ENCODE measurements around the gene LRRC43. TPM values are rescaled to one million over a fixed set of nuclear protein-coding genes. Genes with fewer than 3 reads are reported as not detected.
A peak's percentile ranks its signal among the peaks of the same experiment; 100 is the strongest.

The LRRC43 gene, protein sequence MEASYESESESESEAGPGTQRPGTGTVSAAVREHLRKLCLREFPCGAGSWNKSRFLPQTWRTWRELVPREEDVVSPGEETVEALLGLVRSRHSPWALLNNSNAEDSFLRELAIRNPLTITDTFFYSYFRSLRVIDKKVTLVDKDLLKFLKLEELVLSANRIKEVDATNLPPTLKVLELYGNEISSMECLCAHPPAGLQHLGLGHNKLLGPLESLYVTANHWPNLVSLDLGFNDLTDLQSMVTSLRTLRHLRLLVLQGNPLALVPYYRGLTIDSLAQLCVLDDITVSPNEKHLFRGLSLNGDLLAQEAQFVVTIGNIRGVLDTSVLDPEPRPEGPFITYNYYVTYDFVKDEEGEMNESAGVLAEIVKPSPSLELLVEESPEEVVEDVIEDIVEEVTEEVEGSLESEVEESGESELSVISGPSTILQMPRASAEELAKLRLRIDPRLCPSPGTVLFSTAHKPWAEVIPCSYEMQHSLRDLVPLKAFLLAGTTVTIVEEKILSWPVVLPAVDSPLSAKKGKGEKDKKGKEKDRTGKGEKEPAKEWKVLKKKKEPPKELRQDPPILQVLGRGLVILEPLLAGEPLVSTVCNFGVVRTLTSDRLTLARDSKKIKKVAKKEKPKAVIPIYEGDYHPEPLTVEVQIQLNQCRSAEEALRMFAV
- total RNA-seq: under 1 TPM; 0.24 to 0.59 TPM
- long read RNA-seq, partial matches to known transcripts: 0 of 1 reads
- long read RNA-seq, other reads (novel, unspliced or antisense): 1 of 1 reads

DNA sequence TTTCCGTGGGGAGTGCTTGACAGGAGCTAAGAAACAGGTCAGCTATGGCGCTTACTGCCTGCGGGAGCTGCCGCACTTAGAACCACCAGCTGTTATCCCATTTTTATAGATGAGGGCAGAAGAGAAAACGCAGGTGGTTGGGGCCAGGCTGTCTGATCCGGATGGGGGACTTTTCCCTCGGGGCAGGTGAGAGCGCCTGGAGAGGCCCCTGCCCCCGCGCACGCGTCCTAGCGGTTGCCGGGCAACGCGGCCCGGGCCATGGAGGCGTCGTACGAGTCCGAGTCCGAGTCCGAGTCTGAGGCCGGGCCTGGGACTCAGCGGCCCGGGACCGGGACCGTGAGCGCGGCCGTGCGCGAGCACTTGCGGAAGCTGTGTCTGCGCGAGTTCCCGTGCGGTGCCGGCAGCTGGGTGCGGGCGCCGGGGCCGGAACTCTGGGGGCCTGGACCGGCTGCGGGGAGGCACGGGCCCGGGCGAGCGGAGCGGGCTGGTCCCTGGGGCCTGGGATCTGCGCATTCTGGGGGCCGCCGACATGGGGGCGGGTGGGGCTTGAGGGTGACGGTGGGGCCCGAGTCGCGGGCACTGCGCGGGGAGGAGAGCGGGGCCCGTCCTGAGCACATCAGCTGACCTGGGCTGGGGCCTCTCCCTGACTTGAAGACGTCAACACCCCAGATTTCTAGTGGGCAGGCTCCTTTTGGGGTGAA lies at the start of gene LRRC43:
Gene LRRC43 (plus strand): TSS at position 237 of the 701 bp plus-strand sequence. CDS start 22 bp downstream, at position 259.
- intact Hi-C loops (cut with DNase I, micrococcal nuclease): no loop called here
- ATAC-seq (peak; percentile 90), DNase-seq (peak in 1 of 2 donors; percentile 55)

- DNase-seq (no peak), ATAC-seq (no peak)
- intact Hi-C loops (cut with DNase I, micrococcal nuclease): loop anchor here in 1 of 2 donors (10.0 kb wide), 1 partner anchor 61 kb away; no protein-coding TSS in a partner anchor
Observed at GRCh38 chr12:122133192-122133950, 49.6 kb upstream of the LRRC43 start.

DNA sequence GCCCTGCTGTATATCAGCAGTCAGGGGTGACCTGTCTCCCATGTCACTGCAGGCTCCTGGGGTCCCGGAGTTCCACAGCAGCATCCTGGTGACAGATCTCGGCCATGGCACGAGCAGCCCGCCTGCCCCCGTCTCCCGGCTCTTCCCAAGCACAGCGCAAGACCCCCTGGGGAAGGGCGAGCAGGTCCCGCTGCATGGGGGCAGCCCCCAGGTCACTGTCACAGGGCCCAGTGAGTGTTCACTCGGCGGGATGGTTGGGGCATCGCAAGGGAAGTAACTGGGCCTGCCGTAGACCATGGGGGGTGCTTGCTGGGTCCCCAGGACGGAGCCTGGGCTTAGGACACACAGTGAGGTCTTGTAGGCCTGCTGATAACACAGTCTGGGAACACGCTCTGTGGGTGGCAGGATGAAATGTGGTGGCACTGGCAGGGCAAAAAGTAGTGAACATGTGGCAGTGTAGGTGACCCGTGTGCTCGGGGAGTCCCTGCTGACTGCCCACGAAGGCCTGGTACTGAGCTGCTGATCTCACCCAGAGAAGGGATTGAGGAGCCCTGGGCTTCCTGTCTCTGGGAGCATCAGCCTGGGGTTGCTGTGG lies 47.4 kb upstream of the LRRC43 start:
- no peak for ATAC-seq
- intact Hi-C loops (cut with DNase I, micrococcal nuclease): loop anchor here in 1 of 2 donors (10.0 kb wide), 1 partner anchor 59 kb away; no protein-coding TSS in a partner anchor
- DNase-seq: no peak

DNA sequence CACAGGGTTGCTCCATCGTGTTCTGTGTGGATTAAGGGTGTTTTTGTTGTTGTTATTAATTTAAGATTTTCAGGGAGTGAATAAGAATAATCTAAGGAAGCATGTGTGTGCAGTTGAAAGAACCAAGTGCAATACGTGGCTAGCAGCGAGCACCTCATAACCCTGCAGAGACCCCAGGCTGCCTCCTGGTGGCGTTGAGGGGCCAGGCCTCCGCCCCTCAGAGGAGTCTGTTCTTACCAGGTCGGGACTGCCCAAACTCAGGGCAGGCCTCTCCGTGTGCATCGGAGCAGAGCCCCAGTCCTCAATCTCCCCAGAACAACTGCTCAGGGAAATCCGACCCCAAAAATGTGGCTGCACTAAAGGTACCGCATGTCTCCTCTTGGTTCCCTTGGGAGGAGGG lies 45.7 kb upstream of the LRRC43 start:
- DNase-seq (no peak), ATAC-seq (peak; percentile 0)
- intact Hi-C loops (cut with DNase I, micrococcal nuclease): loop anchor here in 1 of 2 donors (10.0 kb wide), 1 partner anchor 58 kb away; no protein-coding TSS in a partner anchor

GRCh38 chr12:122137681-122138080 lies 45.2 kb upstream of the LRRC43 start:
- DNase-seq (peak in 1 of 2 donors; percentile 58), ATAC-seq (peak; percentile 74)
- intact Hi-C loops (cut with DNase I, micrococcal nuclease): loop anchor here in 1 of 2 donors (10.0 kb wide), 1 partner anchor 57 kb away; no protein-coding TSS in a partner anchor

DNA sequence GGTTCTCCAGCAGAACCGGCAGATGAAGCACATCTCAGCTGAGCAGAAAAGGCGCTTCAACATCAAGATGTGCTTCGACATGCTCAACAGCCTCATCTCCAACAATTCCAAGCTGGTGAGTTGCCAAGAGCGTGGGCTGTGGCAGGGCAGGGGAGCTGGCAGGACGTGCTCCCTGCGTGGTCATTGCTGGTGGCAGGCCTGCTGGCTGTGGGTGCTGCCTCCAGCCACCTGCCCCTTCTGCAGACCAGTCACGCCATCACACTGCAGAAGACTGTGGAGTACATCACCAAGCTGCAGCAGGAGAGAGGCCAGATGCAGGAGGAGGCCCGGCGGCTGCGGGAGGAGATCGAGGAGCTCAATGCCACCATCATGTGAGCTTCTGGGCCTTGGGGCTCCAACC lies 44.7 kb upstream of the LRRC43 start:
- intact Hi-C loops (cut with DNase I, micrococcal nuclease): loop anchor here in 1 of 2 donors (10.0 kb wide), 1 partner anchor 57 kb away; no protein-coding TSS in a partner anchor
- DNase-seq (no peak), ATAC-seq (no peak)

GRCh38 chr12:122138616-122139015 lies 44.3 kb upstream of the LRRC43 start:
- intact Hi-C loops (cut with DNase I, micrococcal nuclease): loop anchor here in 1 of 2 donors (10.0 kb wide), 1 partner anchor 56 kb away; no protein-coding TSS in a partner anchor
- no peak for ATAC-seq
- DNase-seq: no peak

DNA sequence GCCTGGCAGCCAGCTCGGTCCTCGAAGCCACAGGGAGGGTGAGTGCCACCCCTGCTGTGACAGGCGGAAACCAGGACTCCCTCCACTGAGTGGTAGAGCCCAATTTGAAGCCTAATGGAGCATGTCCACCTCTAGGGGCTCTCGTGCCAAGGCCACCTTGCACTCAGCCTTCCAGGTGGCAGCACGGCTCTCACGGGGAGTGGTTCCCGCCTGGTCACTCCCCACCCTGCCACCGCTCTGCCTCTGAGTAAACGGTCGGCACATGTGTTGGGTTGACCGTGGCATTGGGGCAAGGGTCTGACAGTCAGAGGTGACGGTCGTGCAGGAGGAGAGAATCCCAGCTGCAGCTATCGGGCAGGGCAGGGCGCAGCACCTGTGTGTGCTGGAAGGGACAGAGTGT lies 43.7 kb upstream of the LRRC43 start:
- no peak for DNase-seq
- intact Hi-C loops (cut with DNase I, micrococcal nuclease): loop anchor here in 1 of 2 donors (10.0 kb wide), 1 partner anchor 56 kb away; no protein-coding TSS in a partner anchor
- no peak for ATAC-seq

- intact Hi-C loops (cut with DNase I, micrococcal nuclease): loop anchor here in 1 of 2 donors (10.0 kb wide), 1 partner anchor 55 kb away; no protein-coding TSS in a partner anchor
- no peak for DNase-seq
Observed at GRCh38 chr12:122139941-122140340, 43.0 kb upstream of the LRRC43 start.

DNA sequence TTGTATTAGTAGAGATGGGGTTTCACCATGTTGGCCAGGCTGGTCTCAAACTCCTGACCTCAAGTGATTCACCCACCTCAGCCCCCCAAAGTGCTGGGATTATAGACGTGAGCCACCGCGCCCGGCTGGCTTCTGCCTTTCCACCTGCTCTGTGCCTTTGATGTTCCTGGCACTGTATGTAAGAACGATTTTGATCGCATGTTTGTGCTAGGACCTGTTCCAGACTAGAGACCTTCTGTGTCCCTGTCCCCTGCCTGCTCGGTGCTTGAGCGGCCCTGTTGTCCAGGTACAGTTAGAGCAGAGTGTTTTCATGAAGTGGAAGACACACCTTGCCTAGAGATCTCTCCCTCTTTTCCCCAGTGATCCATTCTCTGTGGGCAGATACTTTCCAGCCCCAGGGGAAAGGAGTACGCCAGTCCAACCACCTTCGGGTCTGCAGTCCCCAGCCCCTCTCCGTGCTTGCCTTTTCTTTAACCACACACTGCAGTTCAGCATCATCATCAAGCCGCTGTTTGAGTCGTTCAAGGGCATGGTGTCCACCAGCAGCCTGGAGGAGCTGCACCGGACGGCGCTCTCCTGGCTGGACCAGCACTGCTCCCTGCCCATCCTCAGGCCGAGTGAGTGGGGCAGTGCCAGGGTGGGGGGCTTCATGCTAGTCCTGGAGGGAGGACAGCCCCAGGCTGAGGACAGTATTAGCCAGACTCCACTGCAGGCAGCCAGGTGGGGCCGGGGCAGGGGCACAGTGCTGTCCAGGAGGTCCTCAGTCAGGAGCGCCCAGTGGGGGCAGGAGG lies 42.3 kb upstream of the LRRC43 start:
- intact Hi-C loops (cut with DNase I, micrococcal nuclease): no loop called here
- DNase-seq (no peak), ATAC-seq (no peak)

More at GRCh38 chr12:122139941-122140340, 43.0 kb upstream of the LRRC43 start:
- ATAC-seq: peak; percentile 18

GRCh38 chr12:122141911-122142725 lies 40.8 kb upstream of the LRRC43 start:
- no peak for DNase-seq
- intact Hi-C loops (cut with DNase I, micrococcal nuclease): no loop called here

GRCh38 chr12:122142857-122143256 lies 40.1 kb upstream of the LRRC43 start:
- intact Hi-C loops (cut with DNase I, micrococcal nuclease): no loop called here
- no peak for ATAC-seq
- DNase-seq: no peak

More at GRCh38 chr12:122141911-122142725, 40.8 kb upstream of the LRRC43 start:
- no peak for ATAC-seq

GRCh38 chr12:122144885-122145284 lies 38.0 kb upstream of the LRRC43 start:
- ATAC-seq: no peak
- no peak for DNase-seq
- intact Hi-C loops (cut with DNase I, micrococcal nuclease): no loop called here

DNA sequence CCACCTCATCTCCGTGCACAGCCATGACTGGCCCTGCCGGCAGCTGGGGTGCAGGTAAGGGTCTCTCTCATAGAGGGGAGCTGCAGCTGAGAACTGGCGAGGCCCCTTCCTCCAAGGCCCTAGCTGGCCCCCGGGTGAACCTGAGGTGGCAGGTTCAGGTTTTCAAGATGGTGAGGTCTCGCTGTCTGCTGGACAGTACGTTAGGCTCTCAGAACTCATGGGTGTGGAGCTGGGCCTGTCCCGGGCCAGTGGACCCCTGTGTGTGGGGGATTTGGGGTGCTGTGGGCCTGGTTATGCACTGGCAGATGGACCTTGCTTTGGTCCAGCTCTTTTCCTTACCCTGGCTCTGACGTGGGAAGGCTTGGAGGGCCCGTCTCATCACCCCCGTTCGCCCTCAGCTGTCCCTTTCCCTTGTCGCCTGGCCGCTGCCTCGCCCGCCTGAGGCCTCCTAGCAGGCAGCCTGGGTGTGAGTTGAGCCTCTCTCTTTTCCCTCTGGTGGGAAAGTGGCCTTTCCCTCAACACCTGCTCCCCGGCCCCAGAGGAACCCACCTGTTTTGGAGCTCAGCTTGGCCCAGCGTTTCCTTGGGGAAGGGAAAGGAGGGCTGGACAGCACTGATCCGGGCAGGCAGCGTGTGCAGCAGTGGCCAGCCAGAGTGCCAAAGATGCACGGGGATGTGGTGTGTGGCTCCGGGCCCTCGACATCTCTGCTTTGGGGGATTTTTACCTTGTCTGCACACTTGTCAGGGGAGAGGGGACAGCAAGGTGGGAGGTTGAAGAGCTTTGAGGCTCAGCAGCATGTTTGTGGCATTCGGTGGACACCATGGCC lies 37.2 kb upstream of the LRRC43 start:
- ATAC-seq: no peak
- no peak for DNase-seq
- intact Hi-C loops (cut with DNase I, micrococcal nuclease): no loop called here

Data from left colon (tissue), 2 donors.